ENCODE measurements around the gene UPK2. TPM values are rescaled to one million over a fixed set of nuclear protein-coding genes. Genes with fewer than 3 reads are reported as not detected.
"Not testable (repeated sequence)": the region's sequence is repeated elsewhere in the genome, so short reads cannot be mapped to it uniquely, and the experiment has no call there.

The UPK2 gene
- total and polyA plus RNA-seq, 5 experiments from 2014 or later, result 0.22 to 0.52 TPM; not detected in 3

DNA sequence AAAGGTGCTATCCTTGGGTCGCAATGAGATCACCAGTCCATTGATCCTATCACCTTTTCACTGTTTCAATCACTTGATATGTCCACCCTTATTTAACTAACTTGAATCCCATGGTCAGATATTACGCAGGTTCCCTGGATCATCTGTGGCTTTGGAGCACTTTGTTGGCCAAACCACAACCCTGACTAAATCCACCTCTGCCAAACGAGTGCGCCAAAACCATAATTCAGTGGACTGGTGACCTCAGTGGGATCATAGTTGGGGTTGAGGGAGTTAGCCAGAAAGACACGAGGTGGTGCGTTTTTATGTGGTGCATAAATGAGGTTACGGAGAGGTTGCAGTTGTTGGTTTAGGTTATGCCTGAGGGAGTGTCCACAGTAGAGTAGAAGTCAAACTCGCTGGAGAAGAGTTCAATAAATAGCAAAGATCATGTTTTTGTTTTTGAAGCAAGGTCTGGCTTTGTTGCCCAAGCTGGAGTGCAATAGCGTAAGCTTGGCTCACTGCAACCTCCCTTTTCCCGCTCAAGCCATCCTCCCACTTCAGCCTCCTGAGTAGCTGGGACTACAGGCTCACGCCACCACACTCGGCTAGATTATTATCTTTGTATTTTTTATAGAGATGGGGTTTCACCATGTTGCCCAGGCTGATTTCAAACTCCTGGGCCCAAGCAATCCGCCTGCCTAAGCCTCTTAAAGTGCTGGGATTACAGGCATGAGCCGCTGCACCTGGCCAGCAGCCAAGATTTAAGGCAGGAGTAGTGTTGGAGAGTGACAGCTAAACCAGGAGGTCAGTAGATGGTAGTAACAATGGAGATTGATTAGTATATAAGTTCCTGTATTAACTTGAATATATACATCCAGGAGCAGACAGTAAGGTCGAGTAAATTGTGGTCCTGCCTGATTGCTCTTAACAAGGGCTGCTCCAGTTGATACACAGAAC, 19.9 kb downstream of the UPK2 start:
- Mint-ChIP-seq H3K9me3 (no peaks in the 10 kb centered on the region), H3K36me3 (no peaks in the 10 kb centered on the region), H3K27ac (no peak overlapping the region), H3K4me1 (peaks cover 0 to 6% (median 0%) of the 10 kb centered on the region in 4 donors), H3K27me3 (peaks cover 6 to 29% (median 17%) of the 10 kb centered on the region in 5 donors), H3K4me3 (no peak overlapping the region)
- DNase-seq (no peak), ATAC-seq (no peak)
- POLR2A ChIA-PET, result interaction anchor here (0.5 kb wide), 1 partner anchor 107 kb away, joined by 4 read pairs; no protein-coding TSS in a partner anchor

DNA sequence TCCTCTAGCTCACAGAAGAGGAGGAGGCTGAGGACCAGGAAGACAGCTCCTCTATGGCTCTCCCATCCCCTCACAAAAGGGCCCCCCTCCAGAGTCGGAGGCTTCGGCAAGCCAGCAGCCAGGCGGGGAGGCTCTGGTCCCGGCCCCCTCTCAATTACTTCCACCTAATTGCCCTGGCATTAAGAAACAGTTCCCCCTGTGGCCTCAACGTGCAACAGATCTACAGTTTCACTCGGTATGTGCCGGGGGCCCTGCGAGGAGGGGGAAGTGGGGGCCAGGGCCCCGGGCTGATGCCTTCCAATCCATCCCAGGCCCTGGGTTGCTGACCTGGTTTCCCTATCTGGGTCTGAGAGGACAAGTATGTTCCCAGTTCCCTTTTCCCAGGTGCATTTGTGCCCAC, 23.3 kb downstream of the UPK2 start:
- Mint-ChIP-seq H3K9me3 (no peaks in the 10 kb centered on the region), H3K27ac (peak overlapping the region in 2 of 10 donors; percentile 9 to 50), H3K36me3 (no peaks in the 10 kb centered on the region), H3K4me1 (peaks cover 0 to 6% (median 0%) of the 10 kb centered on the region in 4 donors), H3K4me3 (no peak overlapping the region), H3K27me3 (peaks cover 2 to 17% (median 7%) of the 10 kb centered on the region in 5 donors)
- no peak for ATAC-seq
- DNase-seq, result no peak
- POLR2A ChIA-PET, result no interaction called here

DNA sequence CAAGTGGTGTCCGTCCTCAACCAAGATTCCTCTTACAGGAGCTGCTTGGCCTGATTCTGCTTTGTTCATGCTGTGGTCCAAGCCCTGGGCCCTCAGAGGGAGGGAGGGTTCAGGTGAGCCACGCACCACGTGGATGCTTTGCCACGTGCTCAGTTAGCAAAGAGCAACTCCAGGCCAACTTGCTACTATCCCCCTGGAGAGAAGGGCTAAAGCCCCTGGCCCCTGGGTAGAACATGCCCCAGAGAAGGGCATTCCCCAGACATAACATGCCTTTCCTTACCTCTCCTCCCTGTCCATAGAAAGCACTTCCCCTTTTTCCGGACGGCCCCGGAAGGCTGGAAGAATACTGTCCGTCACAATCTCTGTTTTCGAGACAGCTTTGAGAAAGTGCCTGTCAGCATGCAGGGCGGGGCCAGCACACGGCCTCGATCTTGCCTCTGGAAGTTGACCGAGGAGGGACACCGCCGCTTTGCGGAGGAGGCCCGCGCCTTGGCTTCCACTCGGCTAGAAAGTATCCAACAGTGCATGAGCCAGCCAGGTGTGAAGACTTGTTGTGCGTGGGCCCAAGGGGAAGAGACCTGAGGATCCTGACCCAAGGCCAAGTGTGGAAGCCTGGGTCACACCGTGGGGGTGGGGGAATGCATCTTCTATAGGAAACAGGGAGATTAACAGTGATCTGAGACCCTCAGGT, 24.2 kb downstream of the UPK2 start:
- peak overlapping the region in 1 of 10 donors; percentile 40 for H3K27ac Mint-ChIP-seq
- H3K4me3 Mint-ChIP-seq, result no peak overlapping the region
- DNase-seq (no peak), ATAC-seq (no peak)
- POLR2A ChIA-PET, result no interaction called here
- H3K9me3 Mint-ChIP-seq, result no peaks in the 10 kb centered on the region
- H3K36me3 Mint-ChIP-seq, result no peaks in the 10 kb centered on the region
- H3K4me1 Mint-ChIP-seq, result peaks cover 0 to 6% (median 0%) of the 10 kb centered on the region in 4 donors
- peaks cover 0 to 8% (median 2%) of the 10 kb centered on the region in 5 donors for H3K27me3 Mint-ChIP-seq

DNA sequence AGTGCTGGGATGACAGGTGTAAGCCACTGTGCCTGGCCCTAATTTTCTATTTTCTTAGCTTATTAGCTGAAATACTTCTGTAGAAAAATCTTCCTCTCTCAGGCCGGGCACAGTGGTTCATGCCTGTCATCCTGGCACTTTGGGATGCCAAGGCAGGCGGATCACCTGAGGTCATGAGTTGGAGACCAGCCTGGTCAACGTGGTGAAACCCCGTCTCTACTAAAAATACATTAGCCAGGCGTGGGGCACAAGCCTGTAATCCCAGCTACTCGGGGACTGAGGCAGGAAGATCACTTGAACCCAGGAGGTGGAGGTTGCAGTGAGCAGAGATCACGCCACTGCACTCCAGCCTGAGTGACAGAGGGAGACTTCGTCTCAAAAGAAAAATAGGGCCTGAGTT, 28.2 kb downstream of the UPK2 start:
- H3K36me3 Mint-ChIP-seq, H3K27ac Mint-ChIP-seq, POLR2A ChIA-PET, H3K4me3 Mint-ChIP-seq, H3K9me3 Mint-ChIP-seq, H3K27me3 Mint-ChIP-seq, DNase-seq, ATAC-seq, H3K4me1 Mint-ChIP-seq: not testable (repeated sequence)

- ATAC-seq, result no peak
- H3K4me3 Mint-ChIP-seq, result no peak overlapping the region
- H3K4me1 Mint-ChIP-seq, result peaks cover 0 to 2% (median 1%) of the 10 kb centered on the region in 4 donors
- H3K36me3 Mint-ChIP-seq, result no peaks in the 10 kb centered on the region
- POLR2A ChIA-PET, result no interaction called here
- H3K27me3 Mint-ChIP-seq, result no peaks in the 10 kb centered on the region
- no peak for DNase-seq
- no peaks in the 10 kb centered on the region for H3K9me3 Mint-ChIP-seq
- peak overlapping the region in 1 of 10 donors; percentile 50 for H3K27ac Mint-ChIP-seq
Observed at GRCh38 chr11:118984825-118985224, 28.7 kb downstream of the UPK2 start.

DNA sequence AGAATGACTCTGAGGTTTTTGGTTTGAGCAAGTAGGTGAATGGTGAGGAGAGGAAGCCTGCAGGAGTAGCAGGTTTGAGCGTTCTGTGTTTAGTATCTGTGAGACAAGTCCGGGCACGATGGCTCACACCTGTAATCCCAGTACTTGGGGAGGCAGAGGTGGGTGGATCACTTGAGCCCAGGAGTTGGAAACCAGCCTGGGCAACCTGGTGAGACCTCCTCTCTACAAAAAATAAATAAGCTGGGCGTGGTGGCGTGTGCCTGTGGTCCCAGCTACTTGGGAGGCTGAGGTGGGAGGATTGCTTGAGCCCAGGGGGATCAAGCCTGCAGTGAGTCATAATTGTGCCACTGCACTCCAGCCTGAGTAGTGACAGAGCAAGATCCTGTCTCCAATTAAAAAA, 32.2 kb downstream of the UPK2 start:
- no peak for ATAC-seq
- no peaks in the 10 kb centered on the region for H3K9me3 Mint-ChIP-seq
- no peak for DNase-seq
- H3K4me1 Mint-ChIP-seq, result peaks cover 0 to 2% (median 0%) of the 10 kb centered on the region in 4 donors
- H3K27me3 Mint-ChIP-seq, result no peaks in the 10 kb centered on the region
- POLR2A ChIA-PET, result no interaction called here
- no peak overlapping the region for H3K4me3 Mint-ChIP-seq
- peaks cover 0 to 3% (median 0%) of the 10 kb centered on the region in 3 donors for H3K36me3 Mint-ChIP-seq
- H3K27ac Mint-ChIP-seq, result peak overlapping the region in 2 of 10 donors; percentile 66 to 72

GRCh38 chr11:118991486-118992038, 35.5 kb downstream of the UPK2 start:
- POLR2A ChIA-PET, H3K27me3 Mint-ChIP-seq, H3K36me3 Mint-ChIP-seq, H3K27ac Mint-ChIP-seq, H3K9me3 Mint-ChIP-seq, H3K4me3 Mint-ChIP-seq, DNase-seq, ATAC-seq, H3K4me1 Mint-ChIP-seq: not testable (repeated sequence)

GRCh38 chr11:118996926-118997626, 41.0 kb downstream of the UPK2 start:
- peak in 6 of 10 donors; percentile 9 to 30 (median 27) for DNase-seq
- Mint-ChIP-seq H3K4me1 (peaks cover 13 to 48% (median 45%) of the 10 kb centered on the region in 4 donors), H3K4me3 (peak overlapping the region; percentile 88 to 99 (median 98)), H3K27ac (peak overlapping the region; percentile 89 to 99 (median 97)), H3K27me3 (no peaks in the 10 kb centered on the region), H3K36me3 (peaks cover 0 to 28% (median 8%) of the 10 kb centered on the region in 3 donors), H3K9me3 (no peaks in the 10 kb centered on the region)
- ATAC-seq, result peak; percentile 37 to 41
- POLR2A ChIA-PET, result interaction anchor here (0.7 to 3.0 kb wide), 27 partner anchors 18 to 561 kb away, joined by 3 to 59 read pairs (median 4); partner anchors contain the start of genes C2CD2L, DDX6, DPAGT1 and FOXR1

GRCh38 chr11:118997627-118998387, 41.7 kb downstream of the UPK2 start, which contains the start of gene CENATAC:
Gene CENATAC (plus strand): TSS chr11:118998138. CDS start chr11:118998198, 60 bp downstream.
- ATAC-seq (peak; percentile 93), DNase-seq (peak; percentile 90 to 96 (median 94))
- H3K4me3 Mint-ChIP-seq, result peak within 1 kb of the TSS; percentile 88 to 99 (median 98)
- H3K4me1 Mint-ChIP-seq, result peaks cover 13 to 48% (median 45%) of the 10 kb centered on the region in 4 donors
- peaks cover 0 to 36% (median 8%) of the 10 kb centered on the region in 3 donors for H3K36me3 Mint-ChIP-seq
- no peaks in the 10 kb centered on the region for H3K9me3 Mint-ChIP-seq
- H3K27ac Mint-ChIP-seq, result peak within 1 kb of the TSS; percentile 89 to 99 (median 97)
- POLR2A ChIA-PET, result interaction anchor here (0.5 to 3.0 kb wide), 27 partner anchors 18 to 561 kb away, joined by 3 to 59 read pairs (median 4); partner anchors contain the start of genes DDX6, DPAGT1, FOXR1 and HINFP
- H3K27me3 Mint-ChIP-seq, result no peaks in the 10 kb centered on the region

DNA sequence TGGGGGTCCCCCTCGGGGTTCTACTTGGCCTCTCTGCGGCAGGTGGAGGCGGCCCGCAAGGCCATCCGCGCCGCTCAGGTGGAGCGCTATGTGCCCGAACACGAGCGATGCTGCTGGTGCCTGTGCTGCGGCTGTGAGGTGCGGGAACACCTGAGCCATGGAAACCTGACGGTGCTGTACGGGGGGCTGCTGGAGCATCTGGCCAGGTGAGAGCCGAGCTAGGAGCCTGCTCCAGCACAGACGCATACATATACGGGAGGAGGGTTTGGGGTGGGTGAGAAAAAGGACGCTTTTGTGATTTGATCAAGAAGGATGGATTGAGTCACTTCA, 42.3 kb downstream of the UPK2 start:
- peaks cover 0 to 41% (median 8%) of the 10 kb centered on the region in 3 donors for H3K36me3 Mint-ChIP-seq
- H3K27ac Mint-ChIP-seq, result peak overlapping the region; percentile 89 to 99 (median 97)
- DNase-seq (no peak), ATAC-seq (peak in 1 of 2 donors; percentile 39)
- POLR2A ChIA-PET, result interaction anchor here (0.6 to 3.0 kb wide), 18 partner anchors 17 to 228 kb away, joined by 3 to 59 read pairs (median 5); partner anchors contain the start of genes DDX6, DPAGT1, HINFP and HMBS
- H3K9me3 Mint-ChIP-seq, result no peaks in the 10 kb centered on the region
- H3K27me3 Mint-ChIP-seq, result no peaks in the 10 kb centered on the region
- peak overlapping the region; percentile 88 to 99 (median 98) for H3K4me3 Mint-ChIP-seq
- H3K4me1 Mint-ChIP-seq, result peaks cover 13 to 48% (median 45%) of the 10 kb centered on the region in 4 donors

GRCh38 chr11:118998822-118999221, 42.7 kb downstream of the UPK2 start:
- Mint-ChIP-seq H3K4me1 (peaks cover 11 to 49% (median 46%) of the 10 kb centered on the region in 4 donors), H3K4me3 (peak overlapping the region; percentile 88 to 99 (median 98)), H3K27me3 (no peaks in the 10 kb centered on the region), H3K36me3 (peaks cover 0 to 46% (median 8%) of the 10 kb centered on the region in 3 donors), H3K9me3 (no peaks in the 10 kb centered on the region), H3K27ac (peak overlapping the region; percentile 89 to 99 (median 97))
- DNase-seq, result no peak
- POLR2A ChIA-PET, result interaction anchor here (0.6 to 3.0 kb wide), 8 partner anchors 17 to 229 kb away, joined by 3 to 59 read pairs (median 8); partner anchors contain the start of genes RPS25, SLC37A4 and TRAPPC4
- ATAC-seq, result no peak

All from naive thymus-derived CD8-positive, alpha-beta T cell (primary cell).